HL-60/S4 treated with phorbol 12-myristate 13-acetate at 8.2 ng/mL for 4 days and 3 days (cell line): ENCODE measurements around the gene SEPTIN2.
"Not testable (repeated sequence)": the region's sequence is repeated elsewhere in the genome, so short reads cannot be mapped to it uniquely, and the experiment has no call there.

Experiments
- in situ Hi-C: fragments of 300-500 bp; cut with MboI; formaldehyde crosslinking; loops from 2 replicates; pipeline ENCODE4 v1.15.0; 2022; ENCODE audit warnings: low sequenced_read_pairs

The SEPTIN2 gene

GRCh38 chr2:241286348-241287090 is 29.2 kb upstream of the SEPTIN2 start:
- in situ Hi-C loops: no loop called here

DNA sequence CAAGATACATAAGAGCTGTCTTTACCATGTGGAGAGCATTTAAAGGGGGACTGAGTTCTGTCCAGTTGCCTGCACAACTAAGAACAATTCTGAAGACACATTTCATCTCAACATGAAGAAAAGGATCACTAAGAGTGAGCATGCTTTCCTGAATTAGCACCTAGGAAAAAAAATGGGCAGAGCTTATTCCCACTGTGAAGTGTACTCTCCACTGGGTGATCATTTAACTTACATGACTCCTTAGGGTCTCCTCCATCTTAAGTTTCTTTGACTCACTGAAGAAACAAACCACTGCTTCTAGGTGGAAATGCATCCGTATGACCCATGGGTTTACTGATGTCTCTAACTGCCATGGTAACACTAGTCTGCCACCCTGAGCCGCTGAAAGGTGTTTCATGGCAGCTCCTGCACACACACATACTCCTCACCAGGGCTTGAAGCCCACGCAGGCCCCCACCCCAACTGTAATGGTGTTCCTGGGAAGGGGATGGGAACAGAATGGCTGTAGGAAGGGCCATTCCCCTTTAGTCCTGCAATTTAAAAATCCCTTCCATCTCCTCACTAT is 27.3 kb upstream of the SEPTIN2 start:
- in situ Hi-C loops: no loop called here

DNA sequence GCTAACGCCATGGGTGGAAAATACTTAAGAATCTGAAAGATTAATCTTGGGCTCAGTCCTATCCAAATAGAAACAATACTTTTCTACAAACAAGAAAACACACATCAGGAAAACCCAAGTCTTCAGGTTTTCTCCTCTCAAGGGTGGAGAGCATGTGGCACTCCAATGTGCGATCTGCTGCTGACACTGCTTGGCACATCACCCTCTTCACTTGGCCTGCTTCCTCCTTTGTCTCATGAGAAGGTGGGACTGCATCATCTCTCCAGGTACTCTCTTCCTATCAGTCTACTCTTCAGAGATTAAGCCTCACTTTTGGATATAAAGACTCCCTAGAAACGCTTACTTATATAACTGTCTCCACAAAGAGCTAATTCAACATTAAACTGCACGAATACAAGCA is 26.7 kb upstream of the SEPTIN2 start:
- in situ Hi-C loops: no loop called here

DNA sequence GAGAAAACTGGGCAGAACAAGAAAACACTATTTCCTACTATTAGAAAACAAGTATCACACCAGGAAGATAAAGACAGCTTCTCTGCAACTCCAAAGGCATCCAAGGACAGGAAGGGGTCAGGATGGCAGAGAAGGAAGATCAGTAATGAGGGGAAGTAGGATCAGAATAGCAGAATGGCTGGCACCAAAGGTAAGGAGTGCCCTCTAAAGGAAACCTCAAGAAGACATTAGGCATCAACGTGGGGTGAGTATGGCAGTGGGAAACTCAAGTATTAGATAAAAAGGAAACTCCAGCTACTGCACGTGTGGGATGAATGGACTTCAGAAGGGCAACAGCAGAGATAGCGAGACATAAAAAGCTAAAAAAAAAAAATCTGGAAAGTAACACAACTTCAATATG is 26.1 kb upstream of the SEPTIN2 start:
- in situ Hi-C loops: no loop called here

DNA sequence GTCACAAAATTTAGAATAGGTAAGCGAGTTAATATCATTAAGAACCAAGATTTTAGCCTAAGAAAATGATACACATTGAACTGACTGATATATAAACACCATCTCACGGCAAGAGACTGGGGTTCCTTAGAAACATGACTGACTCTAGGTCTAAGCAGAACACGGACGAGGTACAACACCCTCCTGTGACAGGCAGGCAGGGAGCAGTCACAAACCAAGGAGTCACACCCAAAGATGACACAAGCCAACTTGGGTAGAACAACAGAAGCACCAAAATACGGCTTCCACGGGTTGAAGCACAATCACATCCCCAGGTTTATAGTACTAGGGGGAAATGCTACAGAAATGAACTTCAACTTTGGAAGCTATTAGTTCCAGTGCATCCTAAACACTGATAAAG is 24.6 kb upstream of the SEPTIN2 start:
- in situ Hi-C loops: no loop called here

GRCh38 chr2:241291977-241292376 is 23.7 kb upstream of the SEPTIN2 start:
- in situ Hi-C loops: no loop called here

DNA sequence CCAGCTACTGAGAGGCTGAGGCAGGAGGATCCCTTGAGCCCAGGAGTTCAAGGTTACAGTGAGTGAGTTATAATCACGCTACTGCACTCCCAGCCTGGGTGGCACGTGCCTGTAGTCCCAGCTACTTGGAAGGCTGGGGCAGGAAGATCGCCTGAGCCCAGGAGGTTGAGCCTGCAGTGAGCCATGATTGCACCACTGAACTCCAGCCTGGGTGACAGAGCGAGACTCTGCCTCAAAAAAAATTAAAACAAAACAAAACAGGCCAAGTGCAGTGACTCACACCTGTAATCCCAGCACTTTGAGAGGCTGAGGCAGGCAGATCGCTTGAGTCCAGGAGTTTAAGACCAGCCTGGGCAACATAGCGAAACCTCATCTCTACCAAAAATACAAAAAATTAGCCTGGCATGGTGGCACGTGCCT is 22.3 kb upstream of the SEPTIN2 start:
- in situ Hi-C loops: not testable (repeated sequence)

DNA sequence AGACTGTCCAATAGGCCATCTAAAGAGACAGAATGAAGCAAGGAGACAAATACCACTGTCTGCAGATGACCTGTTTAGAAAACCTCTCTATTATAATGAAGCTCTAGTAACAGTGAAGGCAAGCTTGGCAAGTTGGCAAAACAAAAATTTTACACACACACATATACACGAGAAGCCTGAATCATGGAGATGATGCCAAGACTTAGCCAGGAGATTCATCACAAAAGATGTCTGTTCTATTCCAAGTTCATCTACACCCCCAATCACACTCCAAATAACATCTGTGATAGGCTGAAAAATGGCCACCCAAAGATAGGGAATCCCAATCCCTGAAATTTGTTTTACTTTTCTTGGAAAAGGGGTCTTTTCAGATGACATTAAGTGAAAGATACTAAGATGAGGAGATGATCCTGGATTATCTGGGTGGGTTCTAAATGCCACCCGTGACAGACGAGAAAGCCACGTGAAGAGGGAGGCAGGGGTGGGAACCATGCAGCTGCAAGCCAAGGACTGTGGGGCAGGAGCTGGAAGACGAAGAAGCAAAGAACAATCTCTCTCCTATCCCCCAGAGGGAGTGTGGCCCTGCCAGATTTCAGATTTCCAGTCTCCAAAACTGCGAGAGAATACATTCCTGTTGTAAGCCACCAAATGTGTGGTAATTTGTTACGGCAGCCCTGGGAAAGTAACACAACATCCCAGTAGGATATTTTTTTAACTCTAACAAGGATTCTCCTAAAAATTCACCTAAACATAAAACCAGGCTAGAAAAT is 20.2 kb upstream of the SEPTIN2 start:
- in situ Hi-C loops: no loop called here

DNA sequence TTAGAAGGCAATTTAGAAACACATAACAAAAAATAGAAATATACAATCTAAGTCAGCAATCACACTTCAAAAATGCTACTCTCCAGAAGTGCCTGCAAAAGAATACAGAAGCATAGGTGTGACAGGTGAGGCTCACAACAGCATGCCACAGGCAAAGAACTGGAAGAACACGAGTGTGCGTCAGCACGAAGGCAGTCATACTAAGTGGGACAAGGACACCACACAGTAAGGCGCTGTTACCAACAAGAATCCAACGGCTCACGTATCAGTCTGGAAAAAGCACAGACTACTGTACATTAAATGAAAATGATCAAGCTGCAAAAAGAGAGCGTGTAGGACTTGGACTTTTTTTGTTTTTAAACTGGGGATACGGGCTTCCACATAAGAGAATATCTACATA is 19.0 kb upstream of the SEPTIN2 start:
- in situ Hi-C loops: no loop called here

DNA sequence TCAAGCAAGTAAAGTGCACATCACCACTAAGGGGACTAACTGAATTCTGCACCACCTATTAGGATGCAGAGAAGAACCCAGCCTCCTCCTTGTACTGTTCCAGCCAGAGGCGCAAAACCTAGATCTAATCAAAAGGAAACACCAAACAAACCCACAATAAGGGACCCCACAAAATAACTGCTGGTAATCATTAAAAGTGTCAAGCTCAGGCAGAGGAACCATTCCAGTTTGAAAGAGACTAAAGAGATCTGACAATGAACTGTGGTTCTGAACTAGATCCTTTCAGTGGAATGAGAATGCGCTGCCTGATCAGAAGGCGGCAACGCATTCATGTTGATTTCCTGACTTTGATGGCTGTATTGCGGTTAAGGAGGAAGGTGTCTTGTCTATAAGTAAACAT is 17.1 kb upstream of the SEPTIN2 start:
- in situ Hi-C loops: no loop called here

GRCh38 chr2:241300000-241300399 is 15.7 kb upstream of the SEPTIN2 start:
- in situ Hi-C loops: no loop called here

DNA sequence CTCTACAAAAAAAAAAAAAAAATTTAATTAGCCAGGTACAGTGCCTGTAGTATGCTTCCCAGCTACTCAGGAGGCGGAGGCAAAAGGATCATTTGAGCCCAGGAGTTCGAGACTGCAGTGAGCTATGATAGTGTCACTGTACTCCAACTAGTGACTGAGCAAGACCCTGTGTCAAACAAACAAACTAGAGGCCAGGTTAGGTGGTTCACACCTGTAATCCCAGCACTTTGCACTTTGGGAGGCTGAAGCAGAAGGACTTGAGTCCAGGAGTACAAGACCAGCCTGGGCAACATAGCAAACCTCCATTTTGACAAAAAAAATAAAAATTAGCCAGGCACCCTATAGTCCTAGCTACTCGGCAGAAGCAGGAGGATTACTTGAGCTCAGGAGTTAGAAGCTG is 13.6 kb upstream of the SEPTIN2 start:
- in situ Hi-C loops: no loop called here

GRCh38 chr2:241302759-241303651 is 12.7 kb upstream of the SEPTIN2 start:
- in situ Hi-C loops: no loop called here

GRCh38 chr2:241304039-241304670 is 11.6 kb upstream of the SEPTIN2 start:
- in situ Hi-C loops: no loop called here

DNA sequence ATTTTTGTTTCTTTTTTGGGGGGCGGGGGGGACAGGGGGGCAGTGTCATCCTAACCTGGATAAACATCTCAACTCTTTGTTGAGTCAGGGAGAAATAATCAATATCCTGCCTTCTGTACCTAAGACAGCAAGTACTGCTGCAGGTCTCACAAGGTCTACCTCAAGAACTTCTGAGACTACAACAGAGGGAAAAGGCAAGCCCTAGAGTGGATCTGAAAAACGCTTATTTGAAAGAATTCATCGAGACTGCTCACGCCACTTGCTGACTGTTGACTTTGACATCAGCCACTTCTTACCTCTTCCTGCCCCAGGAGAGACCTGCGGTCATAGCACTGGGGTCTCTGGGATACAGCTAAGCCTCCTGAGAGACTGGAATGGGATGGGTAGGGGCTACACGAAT is 8.7 kb upstream of the SEPTIN2 start:
- in situ Hi-C loops: no loop called here

GRCh38 chr2:241308267-241308666 is 7.5 kb upstream of the SEPTIN2 start:
- in situ Hi-C loops: no loop called here

DNA sequence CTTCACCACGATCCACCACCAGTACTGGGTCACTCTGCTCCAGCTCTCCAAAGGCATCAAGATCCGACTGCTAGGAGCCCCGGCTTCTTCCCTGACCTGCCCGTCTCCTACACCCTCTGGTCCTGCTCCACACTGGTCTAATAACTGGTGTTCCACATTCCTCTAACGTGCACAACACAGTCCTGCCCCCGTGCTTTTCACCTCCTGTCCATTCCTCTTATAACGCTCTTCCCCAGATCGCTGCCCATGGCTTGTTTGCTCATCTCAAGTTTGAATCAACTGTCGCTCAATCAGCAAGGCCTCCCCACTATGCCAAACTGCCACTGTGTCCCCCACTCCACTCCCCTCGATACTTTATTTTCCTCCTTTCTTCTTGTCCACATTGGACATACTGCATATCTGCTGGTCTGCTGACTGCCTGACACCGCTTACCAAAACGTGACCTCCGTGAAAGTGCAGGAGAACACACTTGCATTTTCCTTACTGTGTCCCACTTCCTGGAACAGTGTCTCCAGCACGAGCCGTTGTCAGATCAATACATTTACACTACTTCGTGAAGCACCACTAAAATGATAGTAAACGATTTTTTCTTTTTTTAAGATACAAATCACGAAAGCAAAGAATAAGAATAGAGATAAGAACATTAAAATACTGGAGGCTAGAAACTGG is 6.8 kb upstream of the SEPTIN2 start:
- in situ Hi-C loops: no loop called here

GRCh38 chr2:241309684-241310117 is 6.0 kb upstream of the SEPTIN2 start:
- in situ Hi-C loops: no loop called here

- in situ Hi-C loops: no loop called here
Measured at GRCh38 chr2:241310917-241311566, 4.7 kb upstream of the SEPTIN2 start.

- in situ Hi-C loops: no loop called here
Measured at GRCh38 chr2:241312082-241312481, 3.6 kb upstream of the SEPTIN2 start.
